Measurements from ENCODE around the gene CAPS2. TPM values are rescaled to one million over a fixed set of nuclear protein-coding genes. Genes with fewer than 3 reads are reported as not detected.

CAPS2 gene
- total and polyA plus RNA-seq, 2 donors = 3.7 to 17.2 TPM

DNA sequence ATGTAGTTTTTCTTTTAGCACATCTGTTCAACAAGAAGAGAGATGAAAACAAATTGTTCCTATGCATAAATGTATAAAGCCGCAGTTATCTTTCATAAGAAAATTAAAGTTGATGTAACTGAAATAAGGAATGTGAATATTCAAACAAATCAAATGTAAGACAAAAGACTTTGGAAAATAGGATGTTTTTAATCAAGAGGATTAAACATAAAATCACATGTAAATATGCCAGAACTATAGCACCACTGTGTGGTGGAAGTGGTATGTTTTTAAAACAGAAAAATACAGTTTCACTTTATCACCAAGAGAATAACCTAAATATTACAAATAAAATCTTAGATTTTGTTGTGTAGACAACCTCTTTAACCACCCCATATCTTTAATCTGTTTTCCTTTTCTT is 40.4 kb downstream of the CAPS2 start:
- Histone ChIP-seq H3K27ac (ENCODE audit: low read depth) (no peak overlapping the region), H3K36me3 (ENCODE audit: insufficient read depth) (no peaks in the 10 kb centered on the region), H3K4me1 (ENCODE audit: insufficient read depth) (no peaks in the 10 kb centered on the region), H3K4me3 (ENCODE audit: low read depth, low read length) (no peak overlapping the region)
- 52% methylated on average over 1 of the region's 1 CpG for WGBS
- DNase-seq (ENCODE audit: extremely low spot score) = no peak

DNA sequence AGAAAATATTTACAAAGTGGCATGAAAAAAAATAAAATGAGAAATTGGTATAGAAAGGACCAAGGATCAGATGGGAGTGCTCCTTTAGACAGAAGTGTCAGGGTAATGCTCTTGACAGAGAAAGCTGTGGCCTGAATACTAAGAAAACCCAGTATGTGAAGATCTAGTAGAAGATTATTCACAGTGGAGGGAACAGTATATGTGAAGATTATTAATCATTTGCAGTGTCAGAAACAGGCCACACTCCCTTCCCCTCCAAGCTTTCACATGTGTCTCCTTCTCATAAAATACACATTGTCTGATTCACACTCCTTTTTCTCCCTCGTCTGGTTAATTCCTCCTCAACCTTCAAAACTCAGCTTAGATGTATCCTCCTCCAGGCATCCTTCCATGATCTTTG is 41.3 kb downstream of the CAPS2 start:
- 45% methylated on average over 1 of the region's 1 CpG for WGBS
- H3K4me3 ChIP-seq (ENCODE audit: low read depth, low read length) = no peak overlapping the region
- H3K36me3 ChIP-seq (ENCODE audit: insufficient read depth) = no peaks in the 10 kb centered on the region
- no peak for DNase-seq (ENCODE audit: extremely low spot score)
- H3K27ac ChIP-seq (ENCODE audit: low read depth) = no peak overlapping the region
- H3K4me1 ChIP-seq (ENCODE audit: insufficient read depth) = no peaks in the 10 kb centered on the region

DNA sequence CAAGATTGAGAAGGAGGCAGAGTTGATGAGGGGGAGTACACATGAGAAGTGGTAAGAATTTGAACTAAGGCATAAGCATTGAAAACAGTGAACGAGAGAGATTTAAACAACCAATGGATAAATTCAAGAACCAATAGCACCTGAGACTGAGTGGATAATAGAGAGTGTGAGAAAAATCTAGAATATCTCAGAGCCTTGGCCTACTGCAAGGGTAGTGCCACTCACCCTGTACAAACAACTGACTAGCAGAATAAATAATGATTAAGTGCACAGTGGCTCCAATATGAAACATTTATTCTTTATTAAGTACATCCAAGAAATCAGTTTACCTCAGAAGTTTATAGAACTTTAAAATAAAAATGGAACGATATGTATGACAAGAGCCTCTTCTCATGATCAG is 54.4 kb downstream of the CAPS2 start:
- no peak for DNase-seq (ENCODE audit: extremely low spot score)
- no peaks in the 10 kb centered on the region for H3K4me1 ChIP-seq (ENCODE audit: insufficient read depth)
- H3K4me3 ChIP-seq (ENCODE audit: low read depth, low read length) = no peak overlapping the region
- no peaks in the 10 kb centered on the region for H3K36me3 ChIP-seq (ENCODE audit: insufficient read depth)
- no peak overlapping the region for H3K27ac ChIP-seq (ENCODE audit: low read depth)
- WGBS = 75% methylated on average over 2 of the region's 2 CpGs

DNA sequence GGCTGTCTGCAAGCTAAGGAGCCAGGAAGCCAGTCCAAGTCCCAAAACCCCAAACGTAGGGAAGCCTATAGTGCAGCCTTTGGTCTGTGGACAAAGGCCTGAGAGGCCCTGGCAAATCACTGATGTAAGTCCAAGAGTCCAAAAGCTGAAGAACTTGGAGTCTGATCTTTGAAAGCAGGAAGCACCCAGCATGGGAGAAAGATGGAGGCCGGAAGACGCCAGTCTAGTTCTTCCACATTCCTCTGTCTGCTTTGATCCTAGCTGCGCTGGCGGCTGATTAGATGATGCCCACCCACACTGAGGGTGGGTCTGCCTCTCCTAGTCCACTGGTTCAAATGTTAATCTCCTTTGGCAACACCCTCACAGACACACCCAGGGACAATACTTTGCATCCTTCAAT is 58.5 kb downstream of the CAPS2 start:
- Histone ChIP-seq H3K27ac (ENCODE audit: low read depth) (no peak overlapping the region), H3K4me3 (ENCODE audit: low read depth, low read length) (no peak overlapping the region), H3K4me1 (ENCODE audit: insufficient read depth) (no peaks in the 10 kb centered on the region), H3K36me3 (ENCODE audit: insufficient read depth) (no peaks in the 10 kb centered on the region)
- no peak for DNase-seq (ENCODE audit: extremely low spot score)
- 81% methylated on average over 5 of the region's 5 CpGs for WGBS

DNA sequence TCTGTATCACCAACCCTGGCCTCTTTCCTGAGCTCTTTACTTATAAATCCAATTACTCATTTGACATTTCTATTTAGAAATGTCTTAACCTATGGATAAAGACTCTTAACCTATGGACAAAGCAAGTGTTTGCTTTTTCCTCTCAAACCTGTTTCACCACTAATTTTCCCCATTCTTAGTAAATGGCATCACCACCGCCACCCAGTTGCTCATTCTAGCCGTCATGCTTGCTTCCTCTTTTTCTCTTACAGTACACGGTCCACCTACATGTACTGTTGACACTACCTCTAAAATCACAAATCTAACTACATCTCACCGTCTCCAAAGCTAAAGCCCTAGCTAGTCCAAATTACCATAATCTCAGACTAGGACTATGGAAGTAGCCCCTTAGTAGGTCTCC is 60.0 kb downstream of the CAPS2 start:
- no peak for DNase-seq (ENCODE audit: extremely low spot score)
- no peaks in the 10 kb centered on the region for H3K4me1 ChIP-seq (ENCODE audit: insufficient read depth)
- H3K36me3 ChIP-seq (ENCODE audit: insufficient read depth) = no peaks in the 10 kb centered on the region
- WGBS = 84% methylated on average over 4 of the region's 4 CpGs
- H3K27ac ChIP-seq (ENCODE audit: low read depth) = no peak overlapping the region
- H3K4me3 ChIP-seq (ENCODE audit: low read depth, low read length) = no peak overlapping the region

DNA sequence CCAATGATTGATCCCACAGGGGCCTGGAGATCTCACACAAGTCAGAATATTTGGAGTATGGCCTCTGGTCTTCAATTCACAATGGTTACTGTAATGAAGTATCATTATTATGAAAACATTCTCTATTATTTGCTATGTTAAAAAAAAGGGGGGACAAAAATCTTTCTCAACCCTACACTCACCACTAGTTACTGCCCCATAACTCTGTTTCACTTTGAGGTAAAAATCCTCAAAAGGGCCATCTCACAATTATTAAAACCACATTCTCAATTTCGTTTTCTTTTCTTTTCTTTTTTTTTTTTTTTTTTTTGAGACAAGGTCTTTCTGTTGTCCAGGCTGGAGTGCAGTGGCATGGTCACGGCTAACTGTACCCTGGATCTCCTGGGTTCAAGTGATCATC is 60.9 kb downstream of the CAPS2 start:
- no peak overlapping the region for H3K4me3 ChIP-seq (ENCODE audit: low read depth, low read length)
- no peaks in the 10 kb centered on the region for H3K4me1 ChIP-seq (ENCODE audit: insufficient read depth)
- no peaks in the 10 kb centered on the region for H3K36me3 ChIP-seq (ENCODE audit: insufficient read depth)
- no peak overlapping the region for H3K27ac ChIP-seq (ENCODE audit: low read depth)
- 65% methylated on average over 2 of the region's 2 CpGs for WGBS
- DNase-seq (ENCODE audit: extremely low spot score) = no peak

DNA sequence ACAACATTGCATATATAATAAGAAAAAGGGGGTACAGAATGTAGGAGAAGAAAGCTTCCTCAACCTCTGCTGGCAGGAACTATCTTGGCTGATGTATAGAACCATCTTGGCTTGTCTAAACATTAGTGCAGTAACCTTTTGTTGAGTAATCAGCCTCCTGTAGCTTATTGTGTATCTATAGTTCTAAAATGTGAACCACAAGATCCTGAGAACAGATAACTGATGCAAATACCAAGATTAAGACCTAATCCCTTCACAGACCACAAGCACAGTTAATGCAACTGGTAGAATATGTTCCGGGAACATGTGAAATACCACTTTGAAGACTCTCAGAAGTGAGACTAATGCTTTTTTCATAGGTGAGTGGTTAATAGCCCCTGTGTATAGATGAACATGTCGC is 69.8 kb downstream of the CAPS2 start:
- WGBS = 79% methylated on average over 2 of the region's 2 CpGs
- Histone ChIP-seq H3K36me3 (ENCODE audit: insufficient read depth) (no peaks in the 10 kb centered on the region), H3K4me1 (ENCODE audit: insufficient read depth) (no peaks in the 10 kb centered on the region), H3K27ac (ENCODE audit: low read depth) (no peak overlapping the region), H3K4me3 (ENCODE audit: low read depth, low read length) (no peak overlapping the region)
- no peak for DNase-seq (ENCODE audit: extremely low spot score)

DNA sequence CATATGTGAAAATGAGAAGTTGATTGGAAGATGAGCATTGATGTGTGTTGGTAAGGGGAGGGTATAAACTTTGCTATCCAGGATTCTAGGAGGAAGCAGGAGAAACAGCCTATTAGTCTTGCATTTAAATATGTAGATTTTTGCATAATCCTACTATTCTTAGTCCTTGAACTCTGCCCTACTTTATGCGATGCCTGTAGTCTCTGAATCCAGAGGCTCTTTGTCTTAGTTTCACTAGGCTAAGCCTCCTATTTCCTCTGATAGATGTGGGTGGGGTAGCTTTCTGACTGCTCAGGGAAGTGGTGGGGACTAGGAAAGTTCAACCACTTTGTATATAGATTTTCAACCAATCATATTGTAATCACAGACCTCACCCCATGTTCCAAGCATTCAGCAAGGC is 71.0 kb downstream of the CAPS2 start:
- no peak for DNase-seq (ENCODE audit: extremely low spot score)
- Histone ChIP-seq H3K36me3 (ENCODE audit: insufficient read depth) (no peaks in the 10 kb centered on the region), H3K27ac (ENCODE audit: low read depth) (no peak overlapping the region), H3K4me1 (ENCODE audit: insufficient read depth) (no peaks in the 10 kb centered on the region), H3K4me3 (ENCODE audit: low read depth, low read length) (no peak overlapping the region)
- WGBS = 41% methylated on average over 1 of the region's 1 CpG

DNA sequence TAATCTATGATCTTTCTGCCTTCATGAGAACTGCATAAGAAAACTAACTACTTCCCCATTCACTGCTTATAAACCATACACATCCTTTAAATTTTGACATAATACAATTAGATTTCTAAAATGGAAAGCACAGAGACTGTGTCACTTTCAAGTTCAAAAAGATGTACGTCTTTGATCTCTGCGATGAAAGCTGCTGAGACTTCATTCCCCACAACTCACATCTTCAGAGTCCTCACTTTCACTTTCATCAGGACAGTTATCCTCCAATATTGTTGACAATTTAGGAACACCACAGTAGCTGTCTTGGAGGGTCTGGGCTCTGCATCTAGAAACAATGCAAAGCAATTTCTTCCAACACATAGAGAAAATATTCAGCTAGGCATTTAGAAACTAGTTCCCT is 72.6 kb downstream of the CAPS2 start:
- Histone ChIP-seq H3K27ac (ENCODE audit: low read depth) (no peak overlapping the region), H3K4me3 (ENCODE audit: low read depth, low read length) (no peak overlapping the region), H3K36me3 (ENCODE audit: insufficient read depth) (no peaks in the 10 kb centered on the region), H3K4me1 (ENCODE audit: insufficient read depth) (no peaks in the 10 kb centered on the region)
- DNase-seq (ENCODE audit: extremely low spot score) = no peak
- 75% methylated on average over 2 of the region's 2 CpGs for WGBS

DNA sequence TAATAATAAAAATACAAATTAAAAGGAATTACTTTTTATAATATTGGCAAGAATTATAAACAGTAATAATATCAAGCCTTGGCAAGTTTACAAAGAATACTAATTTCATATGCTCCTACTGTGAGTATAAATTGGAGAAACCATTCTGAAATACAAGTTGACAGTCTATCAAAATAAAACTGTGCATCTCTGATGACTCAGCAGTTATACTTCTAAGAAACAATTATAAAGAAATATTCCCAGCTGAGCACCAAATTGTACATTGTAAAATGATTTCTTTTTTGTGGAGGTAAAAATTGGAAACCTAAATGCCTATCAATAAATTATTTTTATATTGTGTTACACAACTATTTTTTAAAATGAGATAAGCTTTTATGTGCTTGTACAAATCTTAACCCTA is 85.0 kb downstream of the CAPS2 start:
- Histone ChIP-seq H3K36me3 (ENCODE audit: insufficient read depth) (no peaks in the 10 kb centered on the region), H3K4me3 (ENCODE audit: low read depth, low read length) (no peak overlapping the region), H3K4me1 (ENCODE audit: insufficient read depth) (no peaks in the 10 kb centered on the region), H3K27ac (ENCODE audit: low read depth) (no peak overlapping the region)
- DNase-seq (ENCODE audit: extremely low spot score) = no peak

DNA sequence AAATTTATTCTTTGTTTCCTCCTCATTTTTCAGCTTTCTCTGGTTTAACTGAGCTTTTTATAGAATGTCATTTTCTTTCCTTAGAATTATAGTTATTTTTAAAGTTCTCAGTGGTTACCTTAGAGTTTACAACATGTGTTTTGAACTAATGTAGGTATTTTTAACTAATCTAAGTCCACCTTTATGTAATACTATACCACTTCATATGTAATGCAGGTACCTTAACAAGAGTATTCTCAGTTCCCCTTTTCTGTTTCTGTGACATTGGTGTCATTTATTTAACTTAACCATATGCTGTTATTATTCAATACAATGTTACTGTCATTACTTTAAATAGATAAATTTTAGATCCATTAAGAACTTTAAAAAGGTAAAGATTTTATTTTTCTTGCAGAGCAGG is 90.1 kb downstream of the CAPS2 start:
- DNase-seq (ENCODE audit: extremely low spot score) = no peak
- Histone ChIP-seq H3K27ac (ENCODE audit: low read depth) (no peak overlapping the region), H3K4me1 (ENCODE audit: insufficient read depth) (no peaks in the 10 kb centered on the region), H3K4me3 (ENCODE audit: low read depth, low read length) (no peak overlapping the region), H3K36me3 (ENCODE audit: insufficient read depth) (no peaks in the 10 kb centered on the region)

DNA sequence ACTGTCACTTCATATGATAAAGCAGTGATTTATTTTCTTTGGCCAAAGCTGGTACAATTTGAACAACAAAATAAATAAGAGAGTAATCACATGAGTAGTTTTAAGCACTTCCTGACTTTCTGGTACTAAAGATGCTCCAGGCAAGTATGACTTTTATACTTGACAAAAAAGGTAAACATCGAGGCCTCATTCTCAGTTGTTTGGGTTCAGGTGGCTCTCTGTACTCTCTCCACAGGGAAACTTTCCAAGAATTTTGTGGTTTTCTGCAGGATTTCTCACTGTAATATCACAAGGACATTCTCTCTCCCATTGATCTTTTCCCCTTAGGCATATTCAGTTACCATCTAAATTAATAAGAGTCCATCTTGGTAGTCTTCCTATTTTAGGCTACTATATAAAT is 93.9 kb downstream of the CAPS2 start:
- H3K36me3 ChIP-seq (ENCODE audit: insufficient read depth) = no peaks in the 10 kb centered on the region
- DNase-seq (ENCODE audit: extremely low spot score) = no peak
- no peak overlapping the region for H3K4me3 ChIP-seq (ENCODE audit: low read depth, low read length)
- H3K4me1 ChIP-seq (ENCODE audit: insufficient read depth) = no peaks in the 10 kb centered on the region
- 34% methylated on average over 1 of the region's 1 CpG for WGBS
- H3K27ac ChIP-seq (ENCODE audit: low read depth) = no peak overlapping the region

DNA sequence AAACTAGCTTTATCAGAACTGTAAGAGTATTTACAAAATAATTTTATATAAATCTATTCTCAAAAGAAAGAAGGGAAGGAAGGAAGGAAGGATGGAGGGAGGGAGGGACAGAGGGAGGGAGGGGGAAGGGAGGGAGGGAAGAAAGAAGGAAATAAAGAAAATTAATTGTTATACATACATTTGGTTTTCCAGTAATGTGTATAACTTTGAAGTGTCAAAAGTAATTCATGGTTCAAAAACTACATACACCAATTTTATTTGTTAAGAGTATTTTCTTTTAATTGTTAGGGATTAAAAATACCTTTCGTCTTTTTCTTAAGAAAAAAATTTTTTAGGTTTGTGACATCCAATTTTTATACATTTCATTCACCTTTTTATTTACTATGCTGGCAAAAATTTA is 103.0 kb downstream of the CAPS2 start:
- no peak overlapping the region for H3K4me3 ChIP-seq (ENCODE audit: low read depth, low read length)
- WGBS = 86% methylated on average over 1 of the region's 1 CpG
- DNase-seq (ENCODE audit: extremely low spot score) = no peak
- no peak overlapping the region for H3K27ac ChIP-seq (ENCODE audit: low read depth)
- H3K4me1 ChIP-seq (ENCODE audit: insufficient read depth) = no peaks in the 10 kb centered on the region
- no peaks in the 10 kb centered on the region for H3K36me3 ChIP-seq (ENCODE audit: insufficient read depth)
